ENCODE data around the gene FN1. TPM values are rescaled to one million over a fixed set of nuclear protein-coding genes. Genes with fewer than 3 reads are reported as not detected.

Gene FN1
- total and polyA plus RNA-seq, 9 donors: 96.3 to 979 (median 287) TPM

- 81 to 92% (median 90%) methylated on average over 1 of the region's 1 CpG for WGBS, 3 donors
- peaks cover 4% of the 10 kb centered on the region for H3K36me3 ChIP-seq
- TF ChIP-seq CTCF (IDR thresholded peaks at IDR 0.05): no peak
- no peak for TF ChIP-seq POLR2A (IDR thresholded peaks at IDR 0.05)
- no peak for TF ChIP-seq EP300 (IDR thresholded peaks at IDR 0.05)
Measured at GRCh38 chr2:215374002-215374401, 61.9 kb downstream of the FN1 start.

GRCh38 chr2:215372968-215373649, 62.8 kb downstream of the FN1 start:
- no peaks in the 10 kb centered on the region for H3K4me1 ChIP-seq (ENCODE audit: insufficient read depth)
- intact Hi-C loops (cut with DNase I): no loop called here
- H3K36me3 ChIP-seq: peaks cover 4% of the 10 kb centered on the region
- TF ChIP-seq CTCF (IDR thresholded peaks at IDR 0.05): no peak
- no peak for TF ChIP-seq POLR2A (IDR thresholded peaks at IDR 0.05)
- TF ChIP-seq EP300 (IDR thresholded peaks at IDR 0.05): no peak
- H3K27me3 ChIP-seq: no peaks in the 10 kb centered on the region
- no peak overlapping the region for H3K4me3 ChIP-seq
- no peak for DNase-seq
- H3K27ac ChIP-seq: no peak overlapping the region
- WGBS, 3 donors: 88 to 93% (median 90%) methylated on average over 9 of the region's 9 CpGs
- no peaks in the 10 kb centered on the region for H3K9me3 ChIP-seq

More at GRCh38 chr2:215374002-215374401, 61.9 kb downstream of the FN1 start:
- Histone ChIP-seq H3K9me3 (no peaks in the 10 kb centered on the region), H3K4me1 (ENCODE audit: insufficient read depth) (no peaks in the 10 kb centered on the region), H3K4me3 (no peak overlapping the region), H3K27me3 (no peaks in the 10 kb centered on the region), H3K27ac (no peak overlapping the region)
- intact Hi-C loops (cut with DNase I): no loop called here
- no peak for DNase-seq

- intact Hi-C loops (cut with DNase I): no loop called here
- 87 to 90% (median 89%) methylated on average over 14 of the region's 14 CpGs for WGBS, 3 donors
- Histone ChIP-seq H3K4me1 (ENCODE audit: insufficient read depth) (no peaks in the 10 kb centered on the region), H3K9me3 (no peaks in the 10 kb centered on the region), H3K27me3 (no peaks in the 10 kb centered on the region), H3K36me3 (peaks cover 4% of the 10 kb centered on the region), H3K4me3 (no peak overlapping the region), H3K27ac (no peak overlapping the region)
- TF ChIP-seq CTCF (IDR thresholded peaks at IDR 0.05): no peak
- TF ChIP-seq EP300 (IDR thresholded peaks at IDR 0.05): no peak
- no peak for TF ChIP-seq POLR2A (IDR thresholded peaks at IDR 0.05)
- DNase-seq: no peak
Measured at GRCh38 chr2:215371915-215372897, 63.7 kb downstream of the FN1 start.

GRCh38 chr2:215370112-215370965, 65.5 kb downstream of the FN1 start:
- no peak overlapping the region for H3K4me3 ChIP-seq
- DNase-seq: no peak
- TF ChIP-seq CTCF (IDR thresholded peaks at IDR 0.05): no peak
- TF ChIP-seq EP300 (IDR thresholded peaks at IDR 0.05): no peak
- TF ChIP-seq POLR2A (IDR thresholded peaks at IDR 0.05): no peak
- no peaks in the 10 kb centered on the region for H3K4me1 ChIP-seq (ENCODE audit: insufficient read depth)
- H3K9me3 ChIP-seq: no peaks in the 10 kb centered on the region
- H3K27ac ChIP-seq: no peak overlapping the region
- H3K36me3 ChIP-seq: peaks cover 4% of the 10 kb centered on the region
- 74 to 83% (median 77%) methylated on average over 14 of the region's 14 CpGs for WGBS, 3 donors
- H3K27me3 ChIP-seq: no peaks in the 10 kb centered on the region
- intact Hi-C loops (cut with DNase I): no loop called here
